ENCODE measurements around the gene C1orf159. TPM values are rescaled to one million over a fixed set of nuclear protein-coding genes. Genes with fewer than 3 reads are reported as not detected.

The C1orf159 gene
- total and polyA plus RNA-seq, 10 of the 15 experiments (the other 5 are each of a cell fraction or from before 2014, with no cell fraction given): 0.11 to 23.4 (median 8.0) TPM

- TF ChIP-seq ZNF592 (IDR thresholded peaks at IDR 0.05) (no peak), JUNB (IDR thresholded peaks at IDR 0.05) (no peak)
Observed at GRCh38 chr1:1075148-1075935, 40.5 kb downstream of the C1orf159 start (continued).

- DNase-seq (ENCODE audit: low read depth, low spot score): no peak
- no peaks in the 10 kb centered on the region; a peak in 1 of 4 replicates for H3K27me3 ChIP-seq (replicated peaks in 1 of 2; ENCODE audit: control insufficient read depth in 2 of 2, insufficient read depth in 2 of 2, low read length in 1 of 2)
- H3K4me2 ChIP-seq (ENCODE audit: control insufficient read depth, insufficient read depth): no peak overlapping the region
- H4K20me1 ChIP-seq (ENCODE audit: control insufficient read depth, insufficient read depth): no peaks in the 10 kb centered on the region
- H3K9me3 ChIP-seq (replicated peaks; ENCODE audit: control insufficient read depth, insufficient read depth, low read length): no peaks in the 10 kb centered on the region
- WGBS (ENCODE audit: insufficient coverage, insufficient replicate concordance, low lambda C conversion rate, missing lambda C conversion rate): 34% methylated on average over 14 of the region's 14 CpGs
- no peak overlapping the region for H2AFZ ChIP-seq (ENCODE audit: control insufficient read depth, low read depth, low read length)
- H3K36me3 ChIP-seq (ENCODE audit: control insufficient read depth in 2 of 2, insufficient read depth in 2 of 2, low read length in 1 of 2): no peaks in the 10 kb centered on the region
- BruUV-seq (replicated peaks): no TSS peak
- no peak overlapping the region for H3K9ac ChIP-seq (ENCODE audit: control insufficient read depth, insufficient read depth, low read length)
- ChIA-PET SMC1A (ENCODE audit: uncharacterized antibody, unreplicated experiment) (no interaction called here), CTCF (no interaction called here), POLR2A (no interaction called here), RAD21 (ENCODE audit: unreplicated experiment) (no interaction called here)
- TF ChIP-seq DPF2 (IDR thresholded peaks at IDR 0.05) (no peak), BHLHE40 (IDR thresholded peaks at IDR 0.05; ENCODE audit: borderline replicate concordance in 1 of 2, low read depth in 2 of 2, low read length in 1 of 2) (peak in 1 of 2 experiments; percentile 41; a peak in 1 of 4 replicates)
- peaks cover 17% of the 10 kb centered on the region for H3K4me1 ChIP-seq (ENCODE audit: control insufficient read depth, insufficient read depth, low read length)
- ATAC-seq: no peak
- intact Hi-C loops (cut with micrococcal nuclease; ENCODE audit: unreplicated experiment) (no loop called here), in situ Hi-C loops (cut with MboI) (no loop called here)
- H3K27ac ChIP-seq (ENCODE audit: control insufficient read depth, insufficient read depth): no peak overlapping the region
- no peak for FAIRE-seq
- H3K4me3 ChIP-seq: no peak overlapping the region
- no peaks in the 10 kb centered on the region for H3K79me2 ChIP-seq (ENCODE audit: control insufficient read depth, insufficient read depth, low read length)
Observed at GRCh38 chr1:1074631-1075147, 41.2 kb downstream of the C1orf159 start.

Data from GM12878 (cell line).